ENCODE measurements around the gene OR5H14.
"Not testable (repeated sequence)": the region's sequence is repeated elsewhere in the genome, so short reads cannot be mapped to it uniquely, and the experiment has no call there.

The OR5H14 gene

DNA sequence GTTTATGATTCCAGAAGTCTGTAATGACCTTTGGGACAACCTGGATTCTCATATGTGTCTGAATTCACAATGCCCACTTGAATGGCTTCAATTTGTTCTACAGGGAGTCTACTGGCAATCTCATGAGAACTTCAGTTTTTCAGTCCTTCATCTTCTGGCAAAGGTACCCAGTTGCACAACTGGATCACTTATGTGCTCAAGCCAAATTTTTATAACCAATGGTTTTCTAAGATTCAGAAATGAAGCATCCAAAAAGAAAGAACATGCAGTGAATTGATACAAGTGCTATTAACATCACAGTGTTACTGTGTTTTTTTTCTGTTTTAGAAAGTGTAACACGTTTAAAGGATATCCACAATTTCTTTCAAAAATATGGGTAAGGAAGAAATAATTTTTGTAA, at the start of gene OR5H14:
Gene OR5H14, plus strand, starts transcription at position 301 of the 400 bp plus-strand sequence. CDS start 1,907 bp downstream, outside the sequence.
- DNase-seq = no peak

DNA sequence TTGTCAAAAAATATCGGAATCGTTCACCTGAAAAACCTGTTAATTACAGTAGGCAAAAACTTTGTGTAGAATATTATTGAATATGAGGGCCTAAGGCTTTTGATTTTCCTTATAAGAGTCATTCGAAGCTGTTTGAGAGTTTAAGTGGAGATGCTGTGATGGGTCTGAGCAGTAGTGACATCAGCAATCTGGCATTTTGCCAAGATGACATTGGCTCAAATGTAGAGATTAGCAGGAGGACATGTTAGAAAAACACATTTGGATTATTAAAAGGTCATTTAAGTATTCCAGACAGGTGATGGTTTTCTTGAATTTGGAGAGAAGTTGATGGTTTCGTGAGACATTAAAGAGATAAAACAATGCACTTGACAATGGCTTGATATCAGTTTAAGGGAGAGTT, 47.4 kb upstream of the OR5H14 start:
- no peak for DNase-seq

DNA sequence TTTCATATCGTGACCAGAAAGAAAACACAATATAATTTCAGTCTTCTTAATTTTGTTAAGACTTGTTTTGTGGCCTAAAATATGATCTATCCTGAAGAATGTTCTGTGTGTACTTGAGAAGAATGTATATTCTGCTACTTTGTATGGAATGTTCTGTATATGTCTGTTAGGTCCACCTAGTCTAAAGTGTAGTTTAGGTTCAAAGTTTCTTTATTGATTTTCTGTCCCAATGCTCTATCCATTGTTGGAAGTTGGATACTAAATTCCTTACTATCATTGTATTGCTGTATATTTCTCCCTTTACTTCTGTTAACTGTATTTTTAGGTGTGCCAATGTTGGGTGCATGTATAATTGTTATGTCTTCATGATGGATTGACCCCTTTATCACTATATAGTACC, 39.1 kb upstream of the OR5H14 start:
- no peak for DNase-seq

DNA sequence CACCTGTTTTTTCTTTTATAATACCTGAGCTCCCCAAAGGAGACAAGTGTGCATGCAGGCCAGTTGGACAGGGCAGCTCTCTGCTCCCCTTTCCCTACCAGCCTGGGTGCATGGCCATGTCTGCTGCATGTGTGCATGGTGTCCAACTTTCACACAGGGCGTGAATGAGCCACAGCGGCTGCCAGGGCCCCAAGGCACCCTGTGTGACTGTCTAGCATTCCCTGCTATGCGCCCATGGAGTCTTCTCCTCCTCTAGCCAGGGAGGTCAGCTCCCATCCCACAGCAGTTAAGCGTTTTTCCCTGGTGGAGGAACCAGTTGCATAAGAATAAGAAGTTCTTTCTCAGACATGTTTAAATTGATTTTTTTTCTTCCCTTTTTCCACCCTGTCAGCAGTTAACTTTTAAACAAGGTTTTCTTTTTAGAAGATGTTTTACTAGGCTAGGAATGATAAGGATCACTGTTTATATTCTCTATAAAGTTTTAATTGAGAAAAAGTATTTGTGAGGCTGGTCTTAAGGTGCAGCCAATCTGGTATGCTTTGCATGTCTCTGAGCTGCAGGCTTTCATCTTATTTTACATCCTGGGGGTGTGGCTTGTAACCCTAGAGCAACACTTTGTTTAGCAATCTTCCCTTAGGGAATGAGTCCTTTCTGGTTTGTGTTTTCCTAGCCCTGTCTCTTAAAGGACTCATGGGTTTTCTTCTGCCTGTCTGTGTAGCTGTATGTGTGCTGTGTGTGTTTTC, 37.3 kb upstream of the OR5H14 start:
- DNase-seq = no peak

DNA sequence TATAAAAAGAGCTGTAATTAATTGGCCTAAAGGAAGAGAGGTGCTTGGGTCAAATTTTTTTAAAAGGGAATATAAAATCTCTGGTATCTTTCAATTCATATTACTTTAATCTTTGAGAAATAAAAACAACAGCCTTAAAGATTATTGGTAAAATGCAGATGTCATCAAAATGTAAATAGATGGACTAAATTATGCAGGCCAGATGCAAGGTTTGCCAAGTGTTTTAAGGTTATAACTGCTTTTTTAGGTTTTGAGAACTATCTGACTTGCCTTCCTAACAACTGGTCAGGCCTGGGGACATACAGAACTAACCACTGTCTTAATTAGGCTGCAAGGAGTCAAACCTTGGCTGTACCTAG, 36.8 kb upstream of the OR5H14 start:
- DNase-seq = no peak

DNA sequence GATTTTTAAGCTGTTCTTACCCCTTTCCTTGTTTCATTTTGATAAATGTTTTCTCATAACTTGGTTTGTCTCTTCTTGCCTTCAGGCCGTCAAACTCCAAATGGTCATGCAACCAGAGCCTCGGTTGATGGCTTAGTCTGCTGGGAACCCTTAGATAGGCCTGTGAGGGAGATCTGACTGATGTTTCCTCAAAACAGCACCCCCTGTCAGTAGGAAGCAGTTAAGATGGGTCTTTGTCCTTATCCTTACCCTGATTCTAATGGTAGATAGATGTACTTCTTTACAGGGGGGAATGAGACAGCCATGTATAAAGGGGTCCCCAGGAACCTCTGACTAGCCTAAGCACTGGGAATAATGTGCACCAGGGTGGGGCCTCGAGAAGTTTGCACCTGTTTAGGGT, 33.0 kb upstream of the OR5H14 start:
- DNase-seq = no peak

DNA sequence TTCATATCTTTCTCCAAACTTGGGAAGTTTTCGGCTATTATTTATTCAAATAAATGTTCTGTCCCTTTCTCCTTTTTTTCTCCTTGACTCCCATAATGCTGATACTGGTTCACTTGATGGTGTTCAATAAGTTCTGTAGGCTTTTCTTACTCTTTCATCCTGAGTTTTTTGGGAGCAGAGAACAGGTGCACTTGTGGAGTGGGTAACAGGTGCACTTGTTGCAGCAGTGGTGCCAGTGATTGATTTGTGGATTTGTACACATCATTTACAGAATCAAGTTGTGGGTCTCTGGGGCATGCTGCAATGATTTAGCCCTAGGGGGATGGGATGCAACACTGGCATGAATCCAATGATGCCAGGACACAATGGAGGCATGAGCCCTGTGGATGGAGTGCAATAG, 31.6 kb upstream of the OR5H14 start:
- DNase-seq = no peak

DNA sequence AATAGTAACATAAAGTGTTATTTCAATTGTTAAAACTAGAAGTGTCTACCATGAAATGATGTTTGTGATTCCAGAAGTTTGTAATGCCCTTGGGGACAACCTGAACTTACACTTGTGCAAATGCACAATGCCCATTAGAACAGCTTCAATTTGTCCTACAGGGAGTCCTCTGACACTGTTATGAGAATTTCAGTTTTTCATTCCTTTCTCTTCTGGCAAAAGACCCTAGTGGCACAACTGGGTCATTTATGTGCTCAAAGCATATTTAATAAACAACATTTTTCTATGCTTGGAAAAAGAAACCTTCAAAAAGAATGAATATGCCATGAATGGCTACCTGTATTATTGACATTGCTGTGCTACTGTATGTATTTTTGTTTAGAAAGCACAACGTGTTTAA, 16.9 kb upstream of the OR5H14 start, which contains the start of gene OR5H1:
Gene OR5H1, plus strand, starts transcription at position 301 of the 400 bp plus-strand sequence. CDS start 1,977 bp downstream, outside the sequence.
- DNase-seq = no peak

DNA sequence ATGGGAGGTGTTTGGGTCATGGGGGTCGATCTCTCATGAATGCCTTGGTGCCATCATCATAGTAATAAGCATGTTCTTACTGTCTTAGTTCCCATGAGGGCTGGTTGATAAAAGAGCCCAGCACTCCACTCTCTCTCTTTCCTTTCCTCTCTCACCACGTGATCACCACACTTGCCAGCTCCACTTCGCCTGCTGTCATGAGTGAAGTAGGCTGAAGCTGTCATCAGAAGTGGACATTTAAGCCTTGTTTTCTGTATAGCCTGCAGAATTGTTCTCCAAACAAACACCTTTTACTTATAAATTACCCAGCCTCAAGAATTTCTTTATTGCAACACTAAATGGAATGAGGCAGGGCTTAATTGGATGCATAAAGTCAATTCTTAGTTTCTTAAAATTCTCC, 10.6 kb upstream of the OR5H14 start:
- DNase-seq = no peak

DNA sequence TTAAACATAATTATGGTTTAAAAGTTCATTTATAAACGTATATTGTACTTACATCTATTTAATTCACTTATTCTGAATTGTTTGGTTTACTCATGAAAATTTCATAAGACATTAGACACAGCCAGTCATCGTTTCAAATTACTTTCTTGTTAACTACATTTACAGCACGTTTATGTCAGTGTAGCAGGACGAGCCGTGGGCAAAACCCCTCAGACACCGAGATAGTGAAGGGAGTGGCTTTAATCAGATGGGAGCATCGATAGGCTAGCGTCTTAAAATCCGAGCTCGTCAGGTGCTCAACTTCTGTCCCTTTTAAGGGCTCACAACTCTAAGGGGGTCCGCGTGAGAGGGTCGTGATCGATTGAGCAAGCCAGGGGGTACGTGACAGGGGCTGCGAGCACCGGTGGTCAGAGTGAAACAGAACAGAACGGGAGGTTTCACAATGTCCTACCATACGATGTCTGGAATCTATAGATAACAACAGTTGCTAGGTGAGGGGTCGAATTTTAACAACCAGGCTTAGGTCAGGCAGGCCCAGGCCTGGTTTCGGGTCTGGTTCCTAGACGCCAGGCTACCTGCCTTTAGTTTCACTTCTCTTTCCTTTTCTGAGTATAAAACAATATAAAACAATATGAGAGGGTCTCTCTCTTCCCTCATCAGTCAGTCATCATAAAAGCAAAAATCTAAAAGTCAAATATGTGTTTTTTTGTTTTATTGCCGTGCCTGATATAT, 9.3 kb upstream of the OR5H14 start:
- DNase-seq = not testable (repeated sequence)

DNA sequence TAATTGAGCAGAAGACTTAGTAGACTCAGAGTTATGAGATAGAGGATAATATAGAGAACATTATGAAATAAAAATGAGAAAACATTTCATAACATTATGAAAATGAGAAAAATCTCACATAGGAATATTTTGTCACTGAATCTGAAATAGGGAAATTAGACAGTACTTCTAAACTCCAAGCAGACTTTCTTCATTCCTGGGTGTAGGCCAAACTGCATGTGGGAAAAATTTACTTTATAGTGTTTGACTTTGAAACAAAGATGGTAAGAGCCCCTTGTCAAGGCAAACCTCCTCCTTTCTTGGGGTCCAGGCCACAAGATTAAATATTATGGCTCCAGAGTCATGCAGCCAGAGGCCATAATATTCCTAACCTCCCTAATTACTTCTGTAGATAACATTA, 6.7 kb upstream of the OR5H14 start:
- DNase-seq = no peak

DNA sequence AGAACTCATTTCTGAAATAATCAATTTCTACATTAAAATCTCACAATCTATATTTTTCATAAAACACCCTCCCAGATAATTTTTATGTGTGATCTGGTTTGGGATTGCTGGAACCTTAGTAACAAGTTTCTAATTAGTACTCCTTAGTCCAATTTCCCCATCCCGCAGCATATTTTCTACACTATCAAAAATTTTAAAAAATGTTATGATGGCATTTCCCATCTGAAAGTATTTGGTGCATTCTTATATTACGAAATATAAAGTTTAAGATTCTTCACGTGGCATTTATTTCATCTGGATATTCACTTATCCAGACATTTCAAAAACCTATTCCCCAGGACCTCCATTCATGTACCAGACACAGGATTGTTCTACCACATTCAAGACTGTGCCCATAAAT, 1.5 kb downstream of the OR5H14 start:
- no peak for DNase-seq

DNA sequence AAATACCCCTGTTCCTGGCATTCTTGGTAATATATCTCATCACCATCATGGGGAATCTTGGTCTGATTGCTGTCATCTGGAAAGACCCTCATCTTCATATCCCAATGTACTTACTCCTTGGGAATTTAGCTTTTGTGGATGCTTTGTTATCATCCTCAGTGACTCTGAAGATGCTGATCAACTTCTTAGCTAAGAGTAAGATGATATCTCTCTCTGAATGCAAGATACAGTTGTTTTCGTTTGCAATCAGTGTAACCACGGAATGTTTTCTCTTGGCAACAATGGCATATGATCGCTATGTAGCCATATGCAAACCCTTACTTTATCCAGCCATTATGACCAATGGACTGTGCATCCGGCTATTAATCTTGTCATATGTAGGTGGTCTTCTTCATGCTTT, 2.2 kb downstream of the OR5H14 start:
- not testable (repeated sequence) for DNase-seq

DNA sequence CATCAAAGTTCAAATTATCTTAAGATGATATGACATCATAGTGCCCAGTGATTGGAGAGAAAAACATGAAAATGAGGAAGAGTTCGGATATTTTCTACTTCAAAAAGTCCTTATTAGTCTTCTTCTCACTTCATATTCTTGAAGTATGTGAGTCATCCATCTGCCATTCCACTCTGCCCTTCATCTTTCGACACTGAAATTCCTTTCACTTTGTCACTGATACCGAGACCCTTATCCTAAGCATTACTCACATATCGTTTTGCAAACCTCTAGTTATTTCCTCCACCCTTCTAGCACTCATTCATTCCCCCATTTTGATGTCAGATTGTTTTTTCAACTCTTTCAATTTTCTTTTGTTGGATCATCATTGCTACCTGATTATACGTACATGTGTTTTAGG, 4.0 kb downstream of the OR5H14 start:
- DNase-seq = no peak

DNA sequence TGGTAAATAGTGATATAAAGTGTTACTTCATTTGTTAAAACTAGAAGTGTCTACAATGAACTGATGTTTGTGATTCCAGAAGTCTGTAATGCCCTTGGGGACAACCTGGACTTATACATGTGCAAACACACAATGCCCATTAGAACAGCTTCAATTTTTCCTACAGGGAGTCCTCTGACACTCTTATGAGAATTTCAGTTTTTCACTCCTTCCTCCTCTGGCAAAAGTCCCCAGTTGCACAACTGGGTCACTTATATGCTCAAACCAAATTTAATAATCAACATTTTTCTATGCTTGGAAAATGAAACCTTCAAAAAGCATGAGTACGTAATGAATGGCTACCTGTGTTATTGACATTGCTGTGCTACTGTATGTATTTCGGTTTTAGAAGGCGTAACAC, 19.1 kb downstream of the OR5H14 start, which contains the start of gene OR5H15:
Gene OR5H15, plus strand, starts transcription at position 301 of the 400 bp plus-strand sequence. CDS start 2,004 bp downstream, outside the sequence.
- DNase-seq = no peak

DNA sequence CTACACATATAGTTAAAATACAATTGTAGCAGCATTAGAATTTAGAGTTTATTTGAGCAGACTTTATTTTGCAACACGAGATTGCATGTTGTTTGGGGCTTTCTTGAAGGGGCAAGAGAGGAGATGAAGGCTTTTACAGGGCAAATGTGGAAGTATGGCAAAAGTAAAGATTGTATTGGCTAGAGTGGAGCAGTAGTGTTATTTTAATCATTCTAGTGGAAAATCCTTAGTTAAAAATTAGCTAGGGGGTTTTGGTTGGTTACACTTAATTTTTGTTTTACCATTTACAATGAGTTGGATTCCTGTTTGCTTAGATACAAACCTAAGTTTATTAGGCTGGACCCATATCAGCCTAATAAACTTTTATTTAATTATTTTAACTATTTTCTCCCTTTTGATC, 23.8 kb downstream of the OR5H14 start:
- DNase-seq = no peak

DNA sequence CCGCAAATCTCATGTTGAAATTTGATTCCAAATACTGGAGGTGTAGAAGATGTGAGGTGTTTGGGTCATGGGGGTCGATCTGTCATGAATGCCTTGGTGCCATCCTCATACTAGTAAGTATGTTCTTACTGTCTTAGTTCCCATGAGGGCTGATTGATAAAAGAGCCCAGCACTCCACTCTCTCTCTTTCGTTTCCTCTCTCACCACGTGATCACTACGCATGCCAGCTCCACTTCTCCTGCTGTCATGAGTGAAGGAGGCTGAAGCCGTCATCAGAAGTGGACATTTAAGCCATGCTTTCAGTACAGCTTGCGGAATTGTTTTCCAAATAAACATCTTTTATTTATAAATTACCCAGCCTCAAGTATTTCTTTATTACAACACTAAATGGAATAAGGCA, 25.3 kb downstream of the OR5H14 start:
- DNase-seq = no peak

DNA sequence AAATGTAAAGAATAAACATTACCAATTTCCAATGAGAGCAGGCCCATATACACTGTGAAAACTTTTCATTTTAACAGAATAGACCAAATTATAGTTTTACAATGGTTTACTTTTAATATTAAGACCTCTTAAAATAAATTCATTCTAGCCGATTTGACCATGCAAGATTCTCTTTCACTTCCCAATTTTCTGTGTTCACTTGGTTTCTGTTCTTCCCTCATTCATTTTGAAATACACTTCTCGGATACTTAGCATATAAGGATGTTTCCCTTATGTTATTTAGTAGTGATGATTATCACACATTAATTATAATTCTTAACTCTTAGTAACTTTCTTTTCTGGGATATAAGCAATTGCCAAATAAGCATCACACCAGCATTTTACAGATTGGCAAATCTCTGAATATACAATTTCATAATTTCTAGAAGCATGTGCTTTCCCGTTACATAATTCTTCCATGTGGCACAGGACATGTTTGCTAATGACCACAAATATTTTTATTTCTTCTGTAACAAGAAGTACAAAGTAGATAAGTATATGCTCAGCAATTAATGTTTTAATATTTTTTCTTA, 33.1 kb downstream of the OR5H14 start:
- DNase-seq = no peak

DNA sequence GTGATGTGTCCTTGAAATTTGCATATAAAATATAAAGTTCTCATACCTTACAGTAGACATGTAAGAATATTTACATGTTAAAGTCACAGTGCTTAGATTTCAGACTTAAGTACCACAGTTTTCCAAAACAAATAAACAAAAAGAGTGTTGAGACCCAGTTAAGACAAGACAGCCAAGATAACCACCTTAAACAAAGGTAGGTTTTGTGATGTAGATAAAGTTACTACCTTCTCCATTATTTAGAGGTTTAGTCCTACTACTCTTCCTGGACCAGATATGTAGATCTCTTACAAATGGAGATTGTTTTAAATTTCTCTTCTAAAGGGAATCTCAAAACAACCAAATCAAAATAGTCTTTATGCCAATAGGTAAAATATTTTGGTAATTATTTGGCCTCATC, 34.9 kb downstream of the OR5H14 start:
- DNase-seq = no peak

DNA sequence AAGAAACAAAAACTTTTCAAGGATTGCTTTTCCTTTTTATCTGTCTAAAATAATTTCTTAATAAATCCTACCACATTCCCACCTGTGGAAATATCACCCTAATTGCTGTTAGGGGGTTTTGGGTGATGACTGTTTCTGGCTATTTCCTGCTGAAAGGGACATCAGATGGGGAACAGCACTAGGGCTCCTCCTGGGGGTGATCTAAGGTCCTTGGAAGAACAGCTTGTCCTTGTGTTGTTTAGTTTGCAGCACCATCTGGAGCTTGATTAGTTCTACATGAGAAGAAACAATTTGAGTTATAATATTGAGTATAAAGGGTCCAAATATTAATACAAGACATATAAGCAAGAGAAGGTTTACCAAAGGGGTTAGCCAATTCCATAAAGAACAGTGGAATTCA, 37.9 kb downstream of the OR5H14 start:
- DNase-seq = no peak

DNA sequence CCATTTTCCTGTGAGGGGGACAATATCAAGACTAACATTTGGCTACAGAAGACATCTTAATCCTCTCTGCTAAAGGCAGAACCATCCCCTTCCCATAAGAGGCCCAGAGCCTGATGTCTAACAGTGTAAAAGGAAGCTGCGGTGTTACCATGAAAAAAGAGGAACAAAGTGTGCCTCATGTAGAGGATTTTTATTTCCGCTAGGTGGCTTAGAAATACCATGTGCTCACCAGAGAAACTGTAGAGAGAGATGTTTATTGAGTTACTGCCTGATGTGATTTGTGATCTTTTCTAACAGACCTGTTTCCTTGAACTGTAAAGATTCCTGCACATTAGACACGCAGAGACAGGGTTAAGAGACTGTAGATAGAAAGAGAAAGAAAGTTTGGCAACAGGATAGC, 41.3 kb downstream of the OR5H14 start:
- DNase-seq = no peak

DNA sequence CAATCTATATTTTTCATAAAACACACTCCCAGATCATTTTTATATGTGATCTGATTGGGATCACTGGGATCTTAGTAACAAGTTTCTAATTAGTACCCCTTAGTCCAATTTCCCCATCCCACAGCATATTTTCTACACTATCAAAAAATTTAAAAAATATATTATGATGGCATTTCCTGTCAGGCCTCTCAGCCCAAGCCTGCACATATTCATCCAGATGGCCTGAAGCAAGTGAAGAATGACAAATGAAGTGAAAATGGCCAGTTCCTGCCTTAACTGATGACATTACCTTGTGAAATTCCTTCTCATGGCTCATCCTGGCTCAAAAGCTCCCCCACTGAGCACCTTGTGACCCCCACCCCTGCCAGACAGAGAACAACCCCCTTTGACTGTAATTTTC, 43.6 kb downstream of the OR5H14 start:
- not testable (repeated sequence) for DNase-seq

DNA sequence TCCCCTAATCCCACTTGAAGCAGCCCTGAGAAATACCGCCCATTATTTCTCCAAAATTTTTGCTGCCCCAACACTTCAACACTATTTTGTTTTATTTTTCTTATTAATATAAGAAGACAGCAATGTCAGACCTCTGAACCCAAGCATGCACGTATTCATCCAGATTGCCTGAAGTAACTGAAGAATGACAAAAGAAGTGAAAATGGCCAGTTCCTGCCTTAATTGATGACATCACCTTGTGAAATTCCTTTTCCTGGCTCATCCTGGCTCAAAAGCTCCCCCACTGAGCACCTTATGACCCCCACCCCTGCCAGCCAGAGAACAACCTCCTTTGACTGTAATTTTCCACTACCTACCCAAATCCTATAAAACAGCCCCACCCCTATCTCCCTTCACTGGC, 49.0 kb downstream of the OR5H14 start:
- DNase-seq = not testable (repeated sequence)

DNA sequence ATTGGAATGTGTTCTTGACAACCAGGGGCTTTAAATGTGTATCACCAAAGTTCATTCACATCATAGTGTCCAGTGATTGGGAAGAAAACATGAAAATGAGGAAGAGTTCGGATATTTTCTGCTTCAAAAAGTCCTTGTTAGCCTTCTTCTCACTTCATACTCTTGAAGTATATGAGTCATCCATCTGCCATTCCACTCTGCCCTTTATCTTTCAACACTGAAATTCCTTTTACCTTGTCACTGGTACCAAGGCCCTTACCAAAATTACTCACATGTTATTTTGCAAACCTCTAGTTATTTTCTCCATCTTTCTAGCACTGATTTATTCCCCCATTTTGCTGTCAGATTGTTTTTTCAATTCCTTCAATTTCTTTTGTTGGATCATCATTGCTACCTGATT, 51.7 kb downstream of the OR5H14 start:
- no peak for DNase-seq

Measured in stimulated activated CD4-positive, alpha-beta T cell treated with anti-CD3 and anti-CD28 coated beads, Interleukin-2, amount 100 ng/mL, for 24 hours (primary cell).